ENCODE results near the gene SLC26A9.
"Not testable (repeated sequence)": the region's sequence is repeated elsewhere in the genome, so short reads cannot be mapped to it uniquely, and the experiment has no call there.

DNA sequence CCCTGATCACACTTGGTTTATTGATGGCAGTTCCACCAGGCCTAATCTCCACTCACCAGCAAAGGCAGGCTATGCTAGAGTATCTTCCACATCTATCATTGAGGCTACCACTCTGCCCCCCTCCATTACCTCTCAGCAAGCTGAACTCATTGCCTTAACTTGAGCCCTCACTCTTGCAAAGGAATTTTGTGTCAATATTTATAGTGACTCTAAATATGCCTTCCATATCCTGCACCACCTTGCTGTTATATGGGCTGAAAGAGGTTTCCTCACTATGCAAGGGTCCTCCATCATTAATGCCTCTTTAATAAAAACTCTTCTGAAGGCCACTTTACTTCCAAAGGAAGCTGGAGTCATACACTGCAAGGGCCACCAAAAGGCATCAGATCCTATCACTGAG lies 70.1 kb downstream of the SLC26A9 start:
- TF ChIP-seq, protein P1, sequence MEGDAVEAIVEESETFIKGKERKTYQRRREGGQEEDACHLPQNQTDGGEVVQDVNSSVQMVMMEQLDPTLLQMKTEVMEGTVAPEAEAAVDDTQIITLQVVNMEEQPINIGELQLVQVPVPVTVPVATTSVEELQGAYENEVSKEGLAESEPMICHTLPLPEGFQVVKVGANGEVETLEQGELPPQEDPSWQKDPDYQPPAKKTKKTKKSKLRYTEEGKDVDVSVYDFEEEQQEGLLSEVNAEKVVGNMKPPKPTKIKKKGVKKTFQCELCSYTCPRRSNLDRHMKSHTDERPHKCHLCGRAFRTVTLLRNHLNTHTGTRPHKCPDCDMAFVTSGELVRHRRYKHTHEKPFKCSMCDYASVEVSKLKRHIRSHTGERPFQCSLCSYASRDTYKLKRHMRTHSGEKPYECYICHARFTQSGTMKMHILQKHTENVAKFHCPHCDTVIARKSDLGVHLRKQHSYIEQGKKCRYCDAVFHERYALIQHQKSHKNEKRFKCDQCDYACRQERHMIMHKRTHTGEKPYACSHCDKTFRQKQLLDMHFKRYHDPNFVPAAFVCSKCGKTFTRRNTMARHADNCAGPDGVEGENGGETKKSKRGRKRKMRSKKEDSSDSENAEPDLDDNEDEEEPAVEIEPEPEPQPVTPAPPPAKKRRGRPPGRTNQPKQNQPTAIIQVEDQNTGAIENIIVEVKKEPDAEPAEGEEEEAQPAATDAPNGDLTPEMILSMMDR (IDR thresholded peaks at IDR 0.05), result not testable (repeated sequence)
- not testable (repeated sequence) for TF ChIP-seq POLR2A (IDR thresholded peaks at IDR 0.05)
